ENCODE results near the gene RHO. TPM values are rescaled to one million over a fixed set of nuclear protein-coding genes. Genes with fewer than 3 reads are reported as not detected.

The RHO gene
- total and polyA plus RNA-seq, 10 of the 15 experiments (the other 5 are each of a cell fraction or from before 2014, with no cell fraction given) = not detected

- TF ChIP-seq CUX1 (IDR thresholded peaks at IDR 0.05; ENCODE audit: insufficient replicate concordance, low read depth, low read length) = no peak
Measured at GRCh38 chr3:129584631-129585030, 56.2 kb downstream of the RHO start (continued).

Other genes starting within 250 kb of the RHO start
- 16.7 and 22.7 TPM in 2 replicates for gene HMCES, start 249.8 kb upstream of the RHO start, total RNA-seq (2014; rRNA removed)
- 11.9 and 12.4 TPM in 2 replicates for gene HMCES, start 249.8 kb upstream of the RHO start, total RNA-seq (2014; rRNA removed; fragmentation: Illumina TruSeq; extraction: Trizol)
- 25.5 and 33.4 TPM in 2 replicates for gene HMCES, start 249.8 kb upstream of the RHO start, total RNA-seq (2021)
- 21.3 and 42.6 TPM in 2 replicates for gene HMCES, start 249.8 kb upstream of the RHO start, polyA plus RNA-seq (2011; rRNA removed)
- 29.6 and 31.2 TPM in 2 replicates for gene HMCES, start 249.8 kb upstream of the RHO start, polyA plus RNA-seq (2014; fragmentation: Illumina TruSeq; extraction: Trizol)
- gene HMCES, start 249.8 kb upstream of the RHO start, polyA plus RNA-seq (2014; fragmentation: Nextera tagmentation; extraction: Ambion mirVana) = 10 to 100 TPM; 17.2 to 18.5 TPM
- gene HMCES, start 249.8 kb upstream of the RHO start, polyA plus RNA-seq (2014; rRNA removed) = 21.9 and 25.0 TPM in 2 replicates
- gene HMCES, start 249.8 kb upstream of the RHO start, polyA plus RNA-seq (2016; fragmentation: Nextera tagmentation; extraction: Ambion mirVana) = 10 to 100 TPM; 45.3 to 49.8 TPM
- 0.34 and 0.38 TPM in 2 replicates for gene EFCAB12, start 100.0 kb upstream of the RHO start, total RNA-seq (2014; rRNA removed)
- gene EFCAB12, start 100.0 kb upstream of the RHO start, total RNA-seq (2014; rRNA removed; fragmentation: Illumina TruSeq; extraction: Trizol) = 0.27 and 0.37 TPM in 2 replicates
- gene EFCAB12, start 100.0 kb upstream of the RHO start, total RNA-seq (2021) = 0.61 and 0.67 TPM in 2 replicates
- gene EFCAB12, start 100.0 kb upstream of the RHO start, polyA plus RNA-seq (2011; rRNA removed) = 0.36 and 0.38 TPM in 2 replicates
- gene EFCAB12, start 100.0 kb upstream of the RHO start, polyA plus RNA-seq (2014; fragmentation: Illumina TruSeq; extraction: Trizol) = 0.30 and 0.66 TPM in 2 replicates
- gene EFCAB12, start 100.0 kb upstream of the RHO start, polyA plus RNA-seq (2014; fragmentation: Nextera tagmentation; extraction: Ambion mirVana) = under 1 TPM; 0.02 to 0.03 TPM
- gene EFCAB12, start 100.0 kb upstream of the RHO start, polyA plus RNA-seq (2014; rRNA removed) = 0.81 and 0.85 TPM in 2 replicates
- under 1 TPM; 0.21 to 0.32 TPM for gene EFCAB12, start 100.0 kb upstream of the RHO start, polyA plus RNA-seq (2016; fragmentation: Nextera tagmentation; extraction: Ambion mirVana)
- gene MBD4, start 88.7 kb upstream of the RHO start, total RNA-seq (2014; rRNA removed) = 46.1 and 57.9 TPM in 2 replicates
- 56.6 and 57.2 TPM in 2 replicates for gene MBD4, start 88.7 kb upstream of the RHO start, total RNA-seq (2014; rRNA removed; fragmentation: Illumina TruSeq; extraction: Trizol)
- gene MBD4, start 88.7 kb upstream of the RHO start, total RNA-seq (2021) = 42.2 and 44.1 TPM in 2 replicates
- gene MBD4, start 88.7 kb upstream of the RHO start, polyA plus RNA-seq (2011; rRNA removed) = 43.9 and 65.4 TPM in 2 replicates
- gene MBD4, start 88.7 kb upstream of the RHO start, polyA plus RNA-seq (2014; fragmentation: Illumina TruSeq; extraction: Trizol) = 59.0 and 71.3 TPM in 2 replicates
- gene MBD4, start 88.7 kb upstream of the RHO start, polyA plus RNA-seq (2014; fragmentation: Nextera tagmentation; extraction: Ambion mirVana) = 10 to 100 TPM; 17.7 to 23.6 TPM
- gene MBD4, start 88.7 kb upstream of the RHO start, polyA plus RNA-seq (2014; rRNA removed) = 48.2 and 51.8 TPM in 2 replicates
- gene MBD4, start 88.7 kb upstream of the RHO start, polyA plus RNA-seq (2016; fragmentation: Nextera tagmentation; extraction: Ambion mirVana) = 10 to 100 TPM; 52.8 to 54.7 TPM
- 8.3 and 10.4 TPM in 2 replicates for gene IFT122, start 88.4 kb upstream of the RHO start, total RNA-seq (2014; rRNA removed)
- gene IFT122, start 88.4 kb upstream of the RHO start, total RNA-seq (2014; rRNA removed; fragmentation: Illumina TruSeq; extraction: Trizol) = 6.4 and 6.6 TPM in 2 replicates
- 12.2 and 12.9 TPM in 2 replicates for gene IFT122, start 88.4 kb upstream of the RHO start, total RNA-seq (2021)
- gene IFT122, start 88.4 kb upstream of the RHO start, polyA plus RNA-seq (2011; rRNA removed) = 6.4 and 8.6 TPM in 2 replicates
- gene IFT122, start 88.4 kb upstream of the RHO start, polyA plus RNA-seq (2014; fragmentation: Illumina TruSeq; extraction: Trizol) = 6.7 and 12.1 TPM in 2 replicates
- gene IFT122, start 88.4 kb upstream of the RHO start, polyA plus RNA-seq (2014; fragmentation: Nextera tagmentation; extraction: Ambion mirVana) = 1 to 10 TPM; 1.8 to 2.0 TPM
- gene IFT122, start 88.4 kb upstream of the RHO start, polyA plus RNA-seq (2014; rRNA removed) = 8.1 TPM in 2 replicates
- gene IFT122, start 88.4 kb upstream of the RHO start, polyA plus RNA-seq (2016; fragmentation: Nextera tagmentation; extraction: Ambion mirVana) = 10 to 100 TPM; 13.8 to 19.2 TPM
- gene H1-8, start 14.5 kb downstream of the RHO start, total RNA-seq (2014; rRNA removed) = not detected in 2 replicates
- gene H1-8, start 14.5 kb downstream of the RHO start, total RNA-seq (2014; rRNA removed; fragmentation: Illumina TruSeq; extraction: Trizol) = not detected in 2 replicates
- gene H1-8, start 14.5 kb downstream of the RHO start, total RNA-seq (2021) = not detected in 2 replicates
- gene H1-8, start 14.5 kb downstream of the RHO start, polyA plus RNA-seq (2011; rRNA removed) = not detected in 2 replicates
- not detected in 2 replicates for gene H1-8, start 14.5 kb downstream of the RHO start, polyA plus RNA-seq (2014; fragmentation: Illumina TruSeq; extraction: Trizol)
- gene H1-8, start 14.5 kb downstream of the RHO start, polyA plus RNA-seq (2014; fragmentation: Nextera tagmentation; extraction: Ambion mirVana) = not detected
- gene H1-8, start 14.5 kb downstream of the RHO start, polyA plus RNA-seq (2014; rRNA removed) = not detected in 2 replicates
- gene H1-8, start 14.5 kb downstream of the RHO start, polyA plus RNA-seq (2016; fragmentation: Nextera tagmentation; extraction: Ambion mirVana) = not detected
- gene PLXND1, start 78.0 kb downstream of the RHO start, total RNA-seq (2014; rRNA removed) = 0.16 TPM in 1 of 2 replicates, not detected in the other
- not detected in 2 replicates for gene PLXND1, start 78.0 kb downstream of the RHO start, total RNA-seq (2014; rRNA removed; fragmentation: Illumina TruSeq; extraction: Trizol)
- gene PLXND1, start 78.0 kb downstream of the RHO start, total RNA-seq (2021) = 0.66 and 2.3 TPM in 2 replicates
- gene PLXND1, start 78.0 kb downstream of the RHO start, polyA plus RNA-seq (2011; rRNA removed) = 0.01 TPM in 1 of 2 replicates, not detected in the other
- gene PLXND1, start 78.0 kb downstream of the RHO start, polyA plus RNA-seq (2014; fragmentation: Illumina TruSeq; extraction: Trizol) = not detected in 2 replicates
- not detected for gene PLXND1, start 78.0 kb downstream of the RHO start, polyA plus RNA-seq (2014; fragmentation: Nextera tagmentation; extraction: Ambion mirVana)
- gene PLXND1, start 78.0 kb downstream of the RHO start, polyA plus RNA-seq (2014; rRNA removed) = 0.08 and 0.72 TPM in 2 replicates
- not detected for gene PLXND1, start 78.0 kb downstream of the RHO start, polyA plus RNA-seq (2016; fragmentation: Nextera tagmentation; extraction: Ambion mirVana)

All from GM12878 (cell line).